CD1c-positive myeloid dendritic cell (primary cell): ENCODE measurements around the gene CAMSAP3.

Experiments used
- DNase-seq: peaks from one replicate; pipeline ENCODE4 v3.0.0-alpha.2; 2016; ENCODE audit errors: extremely low spot score

The CAMSAP3 gene

GRCh38 chr19:7648265-7649014, 52.8 kb downstream of the CAMSAP3 start:
- no peak for DNase-seq

- no peak for DNase-seq
Observed at GRCh38 chr19:7650148-7650547, 54.5 kb downstream of the CAMSAP3 start.

- peak; percentile 99 for DNase-seq
Observed at GRCh38 chr19:7652061-7652641, 56.5 kb downstream of the CAMSAP3 start.

- no peak for DNase-seq
Observed at GRCh38 chr19:7654401-7654800, 58.7 kb downstream of the CAMSAP3 start.

- peak; percentile 92 for DNase-seq
Observed at GRCh38 chr19:7655581-7655980, 59.9 kb downstream of the CAMSAP3 start.

GRCh38 chr19:7657131-7657751, 61.6 kb downstream of the CAMSAP3 start:
- peak; percentile 91 for DNase-seq

- DNase-seq = peak; percentile 61
Observed at GRCh38 chr19:7658219-7658686, 62.6 kb downstream of the CAMSAP3 start.

GRCh38 chr19:7661744-7662538, 66.3 kb downstream of the CAMSAP3 start:
- DNase-seq = peak; percentile 44

GRCh38 chr19:7662657-7663056, 67.0 kb downstream of the CAMSAP3 start:
- no peak for DNase-seq

GRCh38 chr19:7663706-7664105, 68.0 kb downstream of the CAMSAP3 start:
- no peak for DNase-seq

- no peak for DNase-seq
Observed at GRCh38 chr19:7665076-7665475, 69.4 kb downstream of the CAMSAP3 start.
